Measurements from ENCODE around the gene CHRNB1.

- TF ChIP-seq CTCF (IDR thresholded peaks at IDR 0.05) (no peak), POLR2A (IDR thresholded peaks at IDR 0.05) (no peak)
Measured at GRCh38 chr17:7440834-7441195, 4.0 kb upstream of the CHRNB1 start.

Measured in body of pancreas (tissue), 4 donors.